Measurements from ENCODE around the gene CNTNAP2.

GRCh38 chr7:148327379-148327778, 2210.8 kb downstream of the CNTNAP2 start:
- TF ChIP-seq CTCF (IDR thresholded peaks at IDR 0.05), result no peak
- no peak for TF ChIP-seq POLR2A (IDR thresholded peaks at IDR 0.05)
